Measurements from ENCODE around the gene SUZ12. TPM values are rescaled to one million over a fixed set of nuclear protein-coding genes. Genes with fewer than 3 reads are reported as not detected.
A peak's percentile ranks its signal among the peaks of the same experiment; 100 is the strongest.
"Not testable (repeated sequence)": the region's sequence is repeated elsewhere in the genome, so short reads cannot be mapped to it uniquely, and the experiment has no call there.

SUZ12 gene
- total and polyA plus RNA-seq, 7 experiments from 2014 or later = 19.1 to 55.5 (median 28.5) TPM

GRCh38 chr17:31941916-31942315, 5.1 kb downstream of the SUZ12 start:
- intact Hi-C loops (cut with micrococcal nuclease); POLR2A ChIA-PET; DNase-seq; H3K9me3 ChIP-seq (ENCODE audit: control insufficient read depth in 2 of 3, low read length in 3 of 3); CTCF ChIA-PET; H3K4me3 Mint-ChIP-seq; ATAC-seq; H3K27ac ChIP-seq (ENCODE audit: low read depth, low read length); H3K27me3 ChIP-seq (ENCODE audit: control insufficient read depth in 2 of 2, insufficient read depth in 2 of 2, low read length in 2 of 2); H3K4me3 ChIP-seq (ENCODE audit: low read length); H3K27me3 Mint-ChIP-seq; H3K4me1 ChIP-seq (ENCODE audit: control insufficient read depth in 2 of 2, insufficient read depth in 2 of 2, low read length in 2 of 2); H3K9me3 Mint-ChIP-seq; H3K36me3 ChIP-seq (ENCODE audit: control insufficient read depth in 2 of 3, insufficient read depth in 3 of 3, low read length in 3 of 3): not testable (repeated sequence)
- peak overlapping the region in 1 of 9 donors; percentile 15 for H3K27ac Mint-ChIP-seq
- peaks cover 9 to 48% (median 31%) of the 10 kb centered on the region in 7 donors for H3K4me1 Mint-ChIP-seq
- peaks cover 0 to 16% (median 6%) of the 10 kb centered on the region in 5 donors for H3K36me3 Mint-ChIP-seq

- ATAC-seq; H3K9me3 ChIP-seq (ENCODE audit: control insufficient read depth in 2 of 3, low read length in 3 of 3); intact Hi-C loops (cut with micrococcal nuclease); H3K27me3 ChIP-seq (ENCODE audit: control insufficient read depth in 2 of 2, insufficient read depth in 2 of 2, low read length in 2 of 2); H3K4me3 ChIP-seq (ENCODE audit: low read length); H3K9me3 Mint-ChIP-seq; CTCF ChIA-PET; H3K36me3 ChIP-seq (ENCODE audit: control insufficient read depth in 2 of 3, insufficient read depth in 3 of 3, low read length in 3 of 3); DNase-seq; POLR2A ChIA-PET; H3K27me3 Mint-ChIP-seq; H3K4me1 ChIP-seq (ENCODE audit: control insufficient read depth in 2 of 2, insufficient read depth in 2 of 2, low read length in 2 of 2); H3K4me3 Mint-ChIP-seq; H3K27ac ChIP-seq (ENCODE audit: low read depth, low read length): not testable (repeated sequence)
- Mint-ChIP-seq H3K36me3 (peaks cover 0 to 16% (median 6%) of the 10 kb centered on the region in 5 donors), H3K4me1 (peaks cover 9 to 48% (median 31%) of the 10 kb centered on the region in 7 donors), H3K27ac (peak overlapping the region in 1 of 9 donors; percentile 15)
These were observed 5.6 kb downstream of the SUZ12 start for GRCh38 chr17:31942396-31942795.

DNA sequence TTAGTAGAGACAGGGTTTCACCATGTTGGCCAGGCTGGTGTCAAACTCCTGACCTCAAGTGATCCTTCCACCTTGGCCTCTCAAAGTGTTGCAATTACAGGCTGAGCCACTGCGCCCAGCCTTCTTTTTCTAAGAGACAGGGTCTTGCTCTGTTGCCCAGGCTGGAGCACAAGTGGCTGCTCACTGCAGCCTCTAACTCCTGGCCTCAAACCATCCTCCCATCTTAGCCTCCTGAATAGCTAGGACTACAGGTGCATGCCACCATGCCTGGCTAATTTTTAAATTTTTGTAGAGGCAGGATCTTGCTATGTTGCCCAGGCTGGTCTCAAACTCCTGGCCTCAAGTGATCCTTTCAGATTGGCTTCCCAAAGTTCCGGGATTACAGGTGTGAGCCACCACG, 15.1 kb downstream of the SUZ12 start:
- H3K27ac ChIP-seq (ENCODE audit: low read depth, low read length); H3K4me1 Mint-ChIP-seq; POLR2A ChIA-PET; H3K27me3 ChIP-seq (ENCODE audit: control insufficient read depth in 2 of 2, insufficient read depth in 2 of 2, low read length in 2 of 2); CTCF ChIA-PET; H3K36me3 ChIP-seq (ENCODE audit: control insufficient read depth in 2 of 3, insufficient read depth in 3 of 3, low read length in 3 of 3); ATAC-seq; H3K9me3 ChIP-seq (ENCODE audit: control insufficient read depth in 2 of 3, low read length in 3 of 3); intact Hi-C loops (cut with micrococcal nuclease); H3K4me3 Mint-ChIP-seq; DNase-seq; H3K9me3 Mint-ChIP-seq; H3K27ac Mint-ChIP-seq; H3K4me1 ChIP-seq (ENCODE audit: control insufficient read depth in 2 of 2, insufficient read depth in 2 of 2, low read length in 2 of 2); H3K4me3 ChIP-seq (ENCODE audit: low read length); H3K27me3 Mint-ChIP-seq: not testable (repeated sequence)
- H3K36me3 Mint-ChIP-seq = peaks cover 0 to 21% (median 15%) of the 10 kb centered on the region in 5 donors

DNA sequence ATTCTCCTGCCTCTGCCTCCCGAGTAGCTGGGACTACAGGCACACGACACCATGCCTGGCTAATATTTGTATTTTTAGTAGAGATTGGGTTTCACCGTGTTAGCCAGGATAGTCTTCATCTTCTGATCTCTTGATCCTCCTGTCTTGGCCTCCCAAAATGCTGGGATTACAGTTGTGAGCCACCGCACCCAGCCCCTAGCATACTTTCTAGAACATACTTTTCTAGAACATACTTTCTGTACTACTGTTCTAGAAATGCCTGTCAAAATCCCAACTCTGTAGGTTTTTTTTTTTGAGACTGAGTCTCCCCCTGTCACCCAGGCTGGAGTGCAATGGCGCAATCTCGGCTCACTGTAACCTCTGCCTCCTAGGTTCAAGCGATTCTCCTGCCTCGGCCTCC, 27.3 kb downstream of the SUZ12 start:
- POLR2A ChIA-PET; H3K9me3 ChIP-seq (ENCODE audit: control insufficient read depth in 2 of 3, low read length in 3 of 3); H3K27ac Mint-ChIP-seq; H3K9me3 Mint-ChIP-seq; H3K27ac ChIP-seq (ENCODE audit: low read depth, low read length); H3K4me3 ChIP-seq (ENCODE audit: low read length); intact Hi-C loops (cut with micrococcal nuclease); H3K27me3 ChIP-seq (ENCODE audit: control insufficient read depth in 2 of 2, insufficient read depth in 2 of 2, low read length in 2 of 2); H3K4me1 ChIP-seq (ENCODE audit: control insufficient read depth in 2 of 2, insufficient read depth in 2 of 2, low read length in 2 of 2); H3K27me3 Mint-ChIP-seq; ATAC-seq; DNase-seq; H3K4me3 Mint-ChIP-seq: not testable (repeated sequence)
- Mint-ChIP-seq H3K4me1 (peaks cover 0 to 30% (median 4%) of the 10 kb centered on the region in 7 donors), H3K36me3 (peaks cover 0 to 15% (median 7%) of the 10 kb centered on the region in 5 donors)
- H3K36me3 ChIP-seq (ENCODE audit: control insufficient read depth in 2 of 3, insufficient read depth in 3 of 3, low read length in 3 of 3) = peaks cover 0 to 23% (median 0%) of the 10 kb centered on the region in 3 experiments
- CTCF ChIA-PET = interaction anchor here (0.6 kb wide), 1 partner anchor 953 kb away, joined by 3 read pairs; no protein-coding TSS in a partner anchor

DNA sequence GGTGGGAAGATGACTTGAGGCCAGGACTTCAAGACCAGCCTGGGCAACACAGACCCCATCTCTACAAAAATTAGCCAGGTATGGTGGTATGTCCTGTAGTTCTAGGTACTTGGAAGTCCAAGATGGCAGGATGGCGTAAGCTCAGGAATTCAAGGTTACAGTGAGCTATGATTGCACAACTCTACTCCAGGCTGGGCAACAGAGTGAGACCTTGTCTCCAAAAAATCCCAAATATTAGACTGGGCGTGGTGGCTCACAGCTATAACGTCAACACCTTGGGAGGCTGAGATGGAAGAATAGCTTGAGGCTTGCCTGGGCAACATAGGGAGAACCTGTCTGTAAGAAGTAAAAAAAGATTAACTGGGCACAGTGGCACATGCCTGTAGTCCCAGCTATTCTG, 30.8 kb downstream of the SUZ12 start:
- Mint-ChIP-seq H3K4me3 (no peak overlapping the region), H3K4me1 (peaks cover 0 to 15% (median 0%) of the 10 kb centered on the region in 7 donors), H3K27me3 (no peaks in the 10 kb centered on the region), H3K27ac (no peak overlapping the region), H3K9me3 (no peaks in the 10 kb centered on the region), H3K36me3 (peaks cover 0 to 6% (median 0%) of the 10 kb centered on the region in 5 donors)
- no peak overlapping the region for H3K4me3 ChIP-seq (ENCODE audit: low read length)
- no peaks in the 10 kb centered on the region for H3K27me3 ChIP-seq (ENCODE audit: control insufficient read depth in 2 of 2, insufficient read depth in 2 of 2, low read length in 2 of 2)
- DNase-seq (no peak), ATAC-seq (no peak)
- ChIA-PET POLR2A (no interaction called here), CTCF (no interaction called here)
- intact Hi-C loops (cut with micrococcal nuclease) = no loop called here
- H3K36me3 ChIP-seq (ENCODE audit: control insufficient read depth in 2 of 3, insufficient read depth in 3 of 3, low read length in 3 of 3) = peaks cover 0 to 19% (median 0%) of the 10 kb centered on the region in 3 experiments
- H3K4me1 ChIP-seq (ENCODE audit: control insufficient read depth in 2 of 2, insufficient read depth in 2 of 2, low read length in 2 of 2) = no peaks in the 10 kb centered on the region
- no peaks in the 10 kb centered on the region for H3K9me3 ChIP-seq (ENCODE audit: control insufficient read depth in 2 of 3, low read length in 3 of 3)
- H3K27ac ChIP-seq (ENCODE audit: low read depth, low read length) = no peak overlapping the region

GRCh38 chr17:31970416-31970815, 33.6 kb downstream of the SUZ12 start:
- H3K4me3 ChIP-seq (ENCODE audit: low read length); H3K4me1 Mint-ChIP-seq; H3K27ac ChIP-seq (ENCODE audit: low read depth, low read length); H3K4me1 ChIP-seq (ENCODE audit: control insufficient read depth in 2 of 2, insufficient read depth in 2 of 2, low read length in 2 of 2); H3K4me3 Mint-ChIP-seq; CTCF ChIA-PET; H3K36me3 Mint-ChIP-seq; H3K27me3 ChIP-seq (ENCODE audit: control insufficient read depth in 2 of 2, insufficient read depth in 2 of 2, low read length in 2 of 2); intact Hi-C loops (cut with micrococcal nuclease); H3K9me3 ChIP-seq (ENCODE audit: control insufficient read depth in 2 of 3, low read length in 3 of 3); DNase-seq; H3K27ac Mint-ChIP-seq; H3K9me3 Mint-ChIP-seq; H3K27me3 Mint-ChIP-seq; POLR2A ChIA-PET; ATAC-seq: not testable (repeated sequence)
- peaks cover 0 to 19% (median 0%) of the 10 kb centered on the region in 3 experiments for H3K36me3 ChIP-seq (ENCODE audit: control insufficient read depth in 2 of 3, insufficient read depth in 3 of 3, low read length in 3 of 3)

DNA sequence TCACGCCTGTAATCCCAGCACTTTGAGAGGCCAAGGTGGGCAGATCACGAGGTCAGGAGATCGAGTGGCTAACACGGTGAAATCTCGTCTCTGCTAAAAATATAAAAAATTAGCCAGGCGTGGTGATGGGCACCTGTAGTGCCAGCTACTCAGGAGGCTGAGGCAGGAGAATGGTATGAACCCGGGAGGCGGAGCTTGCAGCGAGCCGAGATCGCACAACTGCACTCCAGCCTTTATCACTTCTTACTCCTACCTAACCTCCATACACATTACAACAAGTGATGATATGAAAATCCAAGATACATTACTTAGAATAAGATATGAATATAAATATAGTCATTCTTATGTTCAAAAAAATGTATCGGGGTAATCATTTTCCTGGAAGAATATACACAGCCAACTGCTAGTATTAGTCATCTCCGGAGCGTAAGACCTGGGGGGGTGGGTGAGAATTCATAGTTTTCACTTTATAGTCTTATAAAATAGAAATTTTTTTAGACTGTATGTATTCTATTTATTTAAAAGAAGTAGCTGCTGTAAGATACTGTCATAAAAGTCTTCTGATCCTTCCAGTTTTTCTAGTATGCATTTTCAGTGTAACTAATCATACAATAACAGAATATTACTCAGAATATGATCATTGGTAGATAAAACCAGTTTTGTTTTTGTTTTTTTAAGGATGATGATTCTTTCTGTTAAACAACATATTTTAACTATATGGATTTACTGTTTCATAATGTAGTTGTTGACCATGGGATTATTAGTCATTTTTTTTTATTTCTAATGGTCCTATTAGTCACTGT, 37.7 kb downstream of the SUZ12 start:
- H3K4me1 ChIP-seq (ENCODE audit: control insufficient read depth in 2 of 2, insufficient read depth in 2 of 2, low read length in 2 of 2); H3K4me1 Mint-ChIP-seq; H3K27ac ChIP-seq (ENCODE audit: low read depth, low read length); DNase-seq; intact Hi-C loops (cut with micrococcal nuclease); CTCF ChIA-PET; H3K27me3 ChIP-seq (ENCODE audit: control insufficient read depth in 2 of 2, insufficient read depth in 2 of 2, low read length in 2 of 2); H3K36me3 ChIP-seq (ENCODE audit: control insufficient read depth in 2 of 3, insufficient read depth in 3 of 3, low read length in 3 of 3); POLR2A ChIA-PET; H3K27ac Mint-ChIP-seq; H3K9me3 Mint-ChIP-seq; H3K27me3 Mint-ChIP-seq; H3K4me3 Mint-ChIP-seq; H3K9me3 ChIP-seq (ENCODE audit: control insufficient read depth in 2 of 3, low read length in 3 of 3); H3K4me3 ChIP-seq (ENCODE audit: low read length); ATAC-seq: not testable (repeated sequence)
- peaks cover 8 to 19% (median 13%) of the 10 kb centered on the region in 5 donors for H3K36me3 Mint-ChIP-seq
